HL-60 (cell line): ENCODE results near the gene ZNF205.

Source experiments
- DNase-seq, 2 experiments: peaks; one replicate each; pipeline ENCODE4 v3.0.0-alpha.2; 2010 to 2020; ENCODE audit warnings: low read depth in 1 of 2, low spot score in 1 of 2
- H3K27ac ChIP-seq: fragments of 250-450 bp; sonication (Bioruptor Pico); replicated peaks from 2 replicates; pipeline ENCODE4 v1.5.1; 2020; ENCODE audit warnings: mild to moderate bottlenecking, moderate library complexity
- H3K27me3 ChIP-seq: fragments of 250-450 bp; sonication (Bioruptor Pico); 2 replicates; pipeline ENCODE4 v1.5.1; 2021; ENCODE audit warnings: mild to moderate bottlenecking, moderate library complexity; ENCODE audit not compliant: insufficient read depth, poor library complexity, severe bottlenecking
- H3K4me3 ChIP-seq: replicated peaks from 2 replicates; pipeline ENCODE4 v1.5.1; 2011; ENCODE audit warnings: mild to moderate bottlenecking, control low read depth, low read length; ENCODE audit not compliant: insufficient read depth
- GABPA ChIP-seq: IDR thresholded peaks from 2 replicates; pipeline ENCODE4 v1.6.1; 2012; ENCODE audit warnings: low read depth
- POLR2AphosphoS5 ChIP-seq: IDR thresholded peaks from 2 replicates; pipeline ENCODE4 v1.6.1; 2012; ENCODE audit warnings: low read depth
- SPI1 ChIP-seq: IDR thresholded peaks from 2 replicates; pipeline ENCODE4 v1.6.1; 2012; ENCODE audit warnings: low read depth, mild to moderate bottlenecking, borderline replicate concordance
- TF ChIP-seq, protein P1 (sequence below): IDR thresholded peaks from 2 replicates; pipeline ENCODE4 v1.6.1; 2012; ENCODE audit warnings: low read depth; ENCODE audit not compliant: insufficient replicate concordance
- TF ChIP-seq, protein P2 (sequence below): IDR thresholded peaks from one replicate; pipeline ENCODE4 v1.5.1; 2011; ENCODE audit warnings: low read length, control low read depth, inconsistent platforms; ENCODE audit not compliant: insufficient read depth

Gene ZNF205

DNA sequence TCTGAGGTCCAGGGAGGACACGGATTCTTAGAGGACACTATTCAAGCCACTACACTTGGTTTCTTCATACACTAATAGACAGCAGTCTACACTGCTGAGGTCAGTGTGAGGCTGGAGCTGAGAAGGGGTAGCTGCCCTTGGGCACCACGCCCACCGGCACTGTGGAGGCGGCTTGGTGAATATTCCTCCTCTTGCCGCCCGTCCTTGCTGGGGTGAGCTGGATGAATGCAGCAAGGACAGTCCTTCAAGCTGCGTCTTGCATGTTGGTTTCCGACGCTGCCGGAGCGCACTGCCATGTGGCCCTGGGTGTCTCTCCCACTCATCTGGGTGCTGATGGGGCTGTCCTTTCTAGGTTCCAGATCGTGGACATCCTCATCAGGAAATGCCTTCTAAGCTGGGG, 2.6 kb downstream of the ZNF205 start:
- no peak for DNase-seq
- TF ChIP-seq, protein P1, sequence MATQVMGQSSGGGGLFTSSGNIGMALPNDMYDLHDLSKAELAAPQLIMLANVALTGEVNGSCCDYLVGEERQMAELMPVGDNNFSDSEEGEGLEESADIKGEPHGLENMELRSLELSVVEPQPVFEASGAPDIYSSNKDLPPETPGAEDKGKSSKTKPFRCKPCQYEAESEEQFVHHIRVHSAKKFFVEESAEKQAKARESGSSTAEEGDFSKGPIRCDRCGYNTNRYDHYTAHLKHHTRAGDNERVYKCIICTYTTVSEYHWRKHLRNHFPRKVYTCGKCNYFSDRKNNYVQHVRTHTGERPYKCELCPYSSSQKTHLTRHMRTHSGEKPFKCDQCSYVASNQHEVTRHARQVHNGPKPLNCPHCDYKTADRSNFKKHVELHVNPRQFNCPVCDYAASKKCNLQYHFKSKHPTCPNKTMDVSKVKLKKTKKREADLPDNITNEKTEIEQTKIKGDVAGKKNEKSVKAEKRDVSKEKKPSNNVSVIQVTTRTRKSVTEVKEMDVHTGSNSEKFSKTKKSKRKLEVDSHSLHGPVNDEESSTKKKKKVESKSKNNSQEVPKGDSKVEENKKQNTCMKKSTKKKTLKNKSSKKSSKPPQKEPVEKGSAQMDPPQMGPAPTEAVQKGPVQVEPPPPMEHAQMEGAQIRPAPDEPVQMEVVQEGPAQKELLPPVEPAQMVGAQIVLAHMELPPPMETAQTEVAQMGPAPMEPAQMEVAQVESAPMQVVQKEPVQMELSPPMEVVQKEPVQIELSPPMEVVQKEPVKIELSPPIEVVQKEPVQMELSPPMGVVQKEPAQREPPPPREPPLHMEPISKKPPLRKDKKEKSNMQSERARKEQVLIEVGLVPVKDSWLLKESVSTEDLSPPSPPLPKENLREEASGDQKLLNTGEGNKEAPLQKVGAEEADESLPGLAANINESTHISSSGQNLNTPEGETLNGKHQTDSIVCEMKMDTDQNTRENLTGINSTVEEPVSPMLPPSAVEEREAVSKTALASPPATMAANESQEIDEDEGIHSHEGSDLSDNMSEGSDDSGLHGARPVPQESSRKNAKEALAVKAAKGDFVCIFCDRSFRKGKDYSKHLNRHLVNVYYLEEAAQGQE: no peak
- TF ChIP-seq POLR2AphosphoS5: no peak
- no peak for TF ChIP-seq GABPA
- no peak for TF ChIP-seq SPI1
- TF ChIP-seq, protein P2, sequence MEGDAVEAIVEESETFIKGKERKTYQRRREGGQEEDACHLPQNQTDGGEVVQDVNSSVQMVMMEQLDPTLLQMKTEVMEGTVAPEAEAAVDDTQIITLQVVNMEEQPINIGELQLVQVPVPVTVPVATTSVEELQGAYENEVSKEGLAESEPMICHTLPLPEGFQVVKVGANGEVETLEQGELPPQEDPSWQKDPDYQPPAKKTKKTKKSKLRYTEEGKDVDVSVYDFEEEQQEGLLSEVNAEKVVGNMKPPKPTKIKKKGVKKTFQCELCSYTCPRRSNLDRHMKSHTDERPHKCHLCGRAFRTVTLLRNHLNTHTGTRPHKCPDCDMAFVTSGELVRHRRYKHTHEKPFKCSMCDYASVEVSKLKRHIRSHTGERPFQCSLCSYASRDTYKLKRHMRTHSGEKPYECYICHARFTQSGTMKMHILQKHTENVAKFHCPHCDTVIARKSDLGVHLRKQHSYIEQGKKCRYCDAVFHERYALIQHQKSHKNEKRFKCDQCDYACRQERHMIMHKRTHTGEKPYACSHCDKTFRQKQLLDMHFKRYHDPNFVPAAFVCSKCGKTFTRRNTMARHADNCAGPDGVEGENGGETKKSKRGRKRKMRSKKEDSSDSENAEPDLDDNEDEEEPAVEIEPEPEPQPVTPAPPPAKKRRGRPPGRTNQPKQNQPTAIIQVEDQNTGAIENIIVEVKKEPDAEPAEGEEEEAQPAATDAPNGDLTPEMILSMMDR: no peak
- Histone ChIP-seq H3K27me3 (peaks cover 5% of the 10 kb centered on the region), H3K27ac (no peak overlapping the region), H3K4me3 (no peak overlapping the region)

- TF ChIP-seq GABPA: no peak
- TF ChIP-seq, protein P1: no peak
- no peak for TF ChIP-seq SPI1
- TF ChIP-seq, protein P2: no peak
- no peak for TF ChIP-seq POLR2AphosphoS5
- peaks cover 5% of the 10 kb centered on the region for H3K27me3 ChIP-seq
- H3K4me3 ChIP-seq: no peak overlapping the region
- no peak for DNase-seq
- H3K27ac ChIP-seq: no peak overlapping the region
Observed at GRCh38 chr16:3115561-3115960, 3.2 kb downstream of the ZNF205 start.

DNA sequence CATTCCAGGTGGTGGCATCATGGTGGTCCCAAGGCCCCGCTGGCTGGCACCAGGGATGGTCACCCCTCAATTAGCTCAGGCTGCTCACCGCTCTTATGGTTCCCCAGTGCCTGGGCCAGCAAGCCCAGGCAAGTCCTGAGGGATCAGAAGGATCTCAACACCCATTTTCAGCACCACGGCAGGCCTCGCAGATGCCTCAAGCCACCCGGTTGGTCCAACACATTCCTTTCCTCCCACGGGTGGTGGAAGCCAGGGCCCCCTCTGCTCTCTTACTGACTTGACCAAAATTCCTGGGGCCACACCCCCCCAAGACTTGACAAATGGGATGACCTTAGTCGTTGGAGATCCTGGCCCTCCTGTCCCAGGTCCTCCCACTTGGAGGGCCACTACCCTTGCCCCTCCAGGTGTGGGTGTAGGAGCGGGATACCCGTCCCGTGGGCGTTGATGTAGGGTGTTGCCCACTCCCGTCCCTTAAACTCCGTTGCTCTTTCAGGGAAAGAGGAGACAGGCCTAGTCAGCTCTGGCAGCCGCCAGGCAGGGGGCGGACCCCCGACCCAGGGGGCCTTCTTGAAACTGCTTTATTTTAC, 5.9 kb downstream of the ZNF205 start:
- H3K27me3 ChIP-seq: peaks cover 5% of the 10 kb centered on the region
- DNase-seq: no peak
- TF ChIP-seq, protein P1: no peak
- TF ChIP-seq GABPA (no peak), POLR2AphosphoS5 (no peak), SPI1 (no peak)
- TF ChIP-seq, protein P2: no peak
- H3K4me3 ChIP-seq: no peak overlapping the region
- no peak overlapping the region for H3K27ac ChIP-seq
